ENCODE data around the gene PSMB8. TPM values are rescaled to one million over a fixed set of nuclear protein-coding genes. Genes with fewer than 3 reads are reported as not detected.
A peak's percentile ranks its signal among the peaks of the same experiment; 100 is the strongest.

Gene PSMB8
- total and polyA plus RNA-seq, 12 donors, result 8.5 to 127 (median 13.6) TPM

DNA sequence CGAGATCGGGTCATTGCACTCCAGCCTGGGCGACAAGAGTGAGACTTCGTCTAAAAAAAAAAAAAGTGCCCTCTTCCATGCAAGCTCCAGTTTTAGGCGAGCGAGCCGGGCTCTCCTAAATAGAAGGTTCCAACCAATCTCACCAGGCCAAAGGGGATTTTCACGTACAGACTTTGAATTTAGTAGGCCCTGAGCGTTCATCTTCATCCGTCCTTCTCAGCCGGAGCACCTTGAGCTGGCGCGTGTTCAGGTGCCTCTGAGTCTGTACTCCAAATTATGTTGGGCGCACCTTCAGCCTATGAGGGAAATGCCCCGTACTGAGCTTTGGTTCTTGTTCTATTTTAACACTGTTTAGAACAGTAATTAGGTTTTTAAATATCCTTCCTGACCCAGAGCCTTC lies 4.5 kb downstream of the PSMB8 start:
- H3K27ac ChIP-seq, result peak overlapping the region in 8 of 10 donors; percentile 93 to 96 (median 94)
- WGBS, 2 donors, result 85 to 87% methylated on average over 15 of the region's 15 CpGs
- intact Hi-C loops (cut with DNase I), result loop anchor here in 6 of 10 donors (2.0 to 5.0 kb wide), 5 partner anchors 13 to 33 kb away; partner anchors contain the start of genes TAP1 (in 3 of the 6) and PSMB9 (in 1 of the 6)
- TF ChIP-seq, protein P1, sequence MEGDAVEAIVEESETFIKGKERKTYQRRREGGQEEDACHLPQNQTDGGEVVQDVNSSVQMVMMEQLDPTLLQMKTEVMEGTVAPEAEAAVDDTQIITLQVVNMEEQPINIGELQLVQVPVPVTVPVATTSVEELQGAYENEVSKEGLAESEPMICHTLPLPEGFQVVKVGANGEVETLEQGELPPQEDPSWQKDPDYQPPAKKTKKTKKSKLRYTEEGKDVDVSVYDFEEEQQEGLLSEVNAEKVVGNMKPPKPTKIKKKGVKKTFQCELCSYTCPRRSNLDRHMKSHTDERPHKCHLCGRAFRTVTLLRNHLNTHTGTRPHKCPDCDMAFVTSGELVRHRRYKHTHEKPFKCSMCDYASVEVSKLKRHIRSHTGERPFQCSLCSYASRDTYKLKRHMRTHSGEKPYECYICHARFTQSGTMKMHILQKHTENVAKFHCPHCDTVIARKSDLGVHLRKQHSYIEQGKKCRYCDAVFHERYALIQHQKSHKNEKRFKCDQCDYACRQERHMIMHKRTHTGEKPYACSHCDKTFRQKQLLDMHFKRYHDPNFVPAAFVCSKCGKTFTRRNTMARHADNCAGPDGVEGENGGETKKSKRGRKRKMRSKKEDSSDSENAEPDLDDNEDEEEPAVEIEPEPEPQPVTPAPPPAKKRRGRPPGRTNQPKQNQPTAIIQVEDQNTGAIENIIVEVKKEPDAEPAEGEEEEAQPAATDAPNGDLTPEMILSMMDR (IDR thresholded peaks at IDR 0.05), result no peak
- no peak for ATAC-seq
- peaks cover 0 to 58% (median 13%) of the 10 kb centered on the region in 9 donors for H3K36me3 ChIP-seq
- DNase-seq, result no peak
- H3K9me3 ChIP-seq, result no peaks in the 10 kb centered on the region
- no peak overlapping the region for H3K4me3 ChIP-seq
- no peaks in the 10 kb centered on the region for H3K27me3 ChIP-seq
- H3K4me1 ChIP-seq, result peaks cover 0 to 69% (median 34%) of the 10 kb centered on the region in 9 donors

DNA sequence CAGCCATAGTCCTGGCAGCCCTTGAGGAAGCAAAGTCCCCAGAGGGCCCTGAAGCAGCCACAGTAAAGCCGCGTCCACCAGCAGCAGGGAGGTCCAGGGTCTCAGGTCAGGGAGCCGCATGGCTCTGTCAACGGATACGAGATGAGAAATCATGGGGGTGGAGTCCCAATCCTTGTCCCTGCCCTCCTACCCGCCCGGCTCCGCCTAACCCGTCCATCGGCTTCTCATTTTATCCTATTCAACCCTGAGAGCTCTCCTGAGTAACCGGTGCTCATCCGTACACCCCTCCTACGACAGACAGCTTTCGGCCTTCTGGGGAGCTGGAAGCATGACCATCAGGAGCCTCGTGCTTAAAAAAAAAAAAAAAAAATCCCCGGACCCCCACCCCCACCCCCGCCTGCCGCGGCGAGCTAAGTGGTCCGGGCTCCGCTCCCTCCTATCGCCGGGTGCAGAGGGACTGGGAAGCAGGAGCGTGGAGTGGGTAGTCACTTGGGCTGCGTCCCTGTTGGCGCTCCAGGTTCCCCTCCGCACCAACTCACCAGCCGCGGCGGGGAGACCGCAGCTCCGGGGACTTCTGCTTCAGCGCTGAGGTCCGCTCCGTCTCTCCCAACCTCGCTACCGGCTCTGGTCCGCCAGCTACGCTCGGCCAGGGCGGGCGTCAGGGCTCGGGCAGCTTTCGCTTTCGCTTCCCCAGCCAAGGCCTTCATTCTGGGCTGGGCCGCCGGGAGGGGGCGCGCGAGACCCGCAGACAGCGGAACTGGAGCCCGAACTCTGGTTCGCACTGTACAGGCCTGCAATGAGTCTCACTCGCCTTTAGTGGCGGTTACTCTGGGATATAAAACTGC lies 5.5 kb downstream of the PSMB8 start, which contains the start of gene TAP2:
TSS of gene TAP2 (minus strand) at position 626 of the 845 bp plus-strand sequence. CDS start at position 120, 506 bp downstream.
- H3K4me3 ChIP-seq, result peak within 1 kb of the TSS; percentile 63 to 86 (median 76)
- DNase-seq, result peak; percentile 96 to 97
- peak; percentile 96 to 99 (median 97) for ATAC-seq
- 0% methylated on average over 57 of the region's 57 CpGs for WGBS, 2 donors
- H3K27me3 ChIP-seq, result no peaks in the 10 kb centered on the region
- peaks cover 0 to 68% (median 33%) of the 10 kb centered on the region in 9 donors for H3K4me1 ChIP-seq
- intact Hi-C loops (cut with DNase I), result loop anchor here in 7 of 10 donors (1.0 to 5.0 kb wide), 7 partner anchors 14 to 34 kb away; partner anchors contain the start of genes TAP1 (in 3 of the 7) and PSMB9 (in 2 of the 7)
- H3K9me3 ChIP-seq, result no peaks in the 10 kb centered on the region
- peaks cover 0 to 68% (median 18%) of the 10 kb centered on the region in 9 donors for H3K36me3 ChIP-seq
- TF ChIP-seq, protein P1 (IDR thresholded peaks at IDR 0.05), result peak; percentile 90 to 99 (median 97)
- peak within 1 kb of the TSS; percentile 84 to 96 (median 94) for H3K27ac ChIP-seq

DNA sequence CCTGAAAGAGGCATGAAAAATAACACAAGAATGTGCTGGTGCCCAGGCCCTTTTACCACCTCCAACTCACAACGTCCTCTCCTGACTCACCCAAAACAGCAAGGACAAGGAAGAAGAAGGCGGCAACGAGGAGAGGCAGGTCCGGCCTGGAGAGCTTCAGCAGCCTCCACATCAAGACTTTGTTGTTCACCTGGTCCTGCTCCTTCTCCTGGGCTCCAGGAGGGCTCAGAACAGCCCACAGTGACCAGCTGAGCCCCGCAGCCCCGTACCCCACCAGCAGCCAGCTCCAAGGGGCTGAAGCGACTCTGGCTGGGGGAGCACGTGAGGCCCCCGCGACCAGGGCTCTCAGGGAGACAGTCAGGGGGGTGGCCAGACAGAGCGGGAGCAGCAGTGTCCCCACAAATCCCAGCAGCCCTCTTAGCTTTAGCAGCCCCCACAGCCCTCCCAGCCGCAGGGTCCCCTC lies 6.2 kb downstream of the PSMB8 start:
- Histone ChIP-seq H3K27ac (peak overlapping the region; percentile 41 to 96 (median 94)), H3K27me3 (no peaks in the 10 kb centered on the region), H3K9me3 (no peaks in the 10 kb centered on the region), H3K4me1 (peaks cover 0 to 61% (median 26%) of the 10 kb centered on the region in 9 donors), H3K36me3 (peaks cover 0 to 71% (median 18%) of the 10 kb centered on the region in 9 donors), H3K4me3 (peak overlapping the region; percentile 63 to 86 (median 76))
- intact Hi-C loops (cut with DNase I), result loop anchor here in 7 of 10 donors (1.0 to 5.0 kb wide), 8 partner anchors 15 to 35 kb away; partner anchors contain the start of genes TAP1 (in 3 of the 7) and PSMB9 (in 2 of the 7)
- DNase-seq (no peak), ATAC-seq (peak in 1 of 8 donors; percentile 1)
- TF ChIP-seq, protein P1 (IDR thresholded peaks at IDR 0.05), result no peak
- 28 to 35% methylated on average over 12 of the region's 12 CpGs for WGBS, 2 donors

DNA sequence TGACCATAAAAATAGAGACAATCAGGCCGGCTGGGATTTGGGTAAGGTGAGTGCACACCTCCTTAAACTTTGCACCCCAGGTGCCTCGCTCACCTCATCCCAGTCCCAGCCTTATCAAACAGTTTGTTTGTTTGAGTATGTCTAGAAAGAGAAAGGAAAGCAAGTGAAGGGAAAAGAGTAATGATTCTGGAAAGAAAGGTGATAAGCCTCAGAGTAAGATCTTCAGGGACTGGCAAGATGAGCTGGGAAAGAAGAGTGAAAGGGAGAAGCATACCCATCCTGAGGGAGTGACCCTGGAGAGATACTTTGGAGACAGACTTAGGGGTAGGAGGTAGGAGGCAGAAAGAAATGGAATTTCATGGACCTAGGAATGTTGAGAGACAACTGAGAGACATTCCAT lies 7.0 kb downstream of the PSMB8 start:
- H3K36me3 ChIP-seq, result peaks cover 0 to 71% (median 16%) of the 10 kb centered on the region in 9 donors
- DNase-seq (no peak), ATAC-seq (no peak)
- peaks cover 0 to 53% (median 18%) of the 10 kb centered on the region in 9 donors for H3K4me1 ChIP-seq
- TF ChIP-seq, protein P1 (IDR thresholded peaks at IDR 0.05), result no peak
- no peaks in the 10 kb centered on the region for H3K9me3 ChIP-seq
- peak overlapping the region in 1 of 10 donors; percentile 96 for H3K27ac ChIP-seq
- no peak overlapping the region for H3K4me3 ChIP-seq
- H3K27me3 ChIP-seq, result no peaks in the 10 kb centered on the region
- intact Hi-C loops (cut with DNase I), result loop anchor here in 2 of 10 donors (1.0 to 5.0 kb wide), 2 partner anchors 27 to 35 kb away; no protein-coding TSS in a partner anchor
- WGBS, 2 donors, result 95 to 97% methylated on average over 2 of the region's 2 CpGs

Data from heart right ventricle (tissue), 16 donors.